Measurements from ENCODE around the gene FFAR4.

Gene FFAR4

DNA sequence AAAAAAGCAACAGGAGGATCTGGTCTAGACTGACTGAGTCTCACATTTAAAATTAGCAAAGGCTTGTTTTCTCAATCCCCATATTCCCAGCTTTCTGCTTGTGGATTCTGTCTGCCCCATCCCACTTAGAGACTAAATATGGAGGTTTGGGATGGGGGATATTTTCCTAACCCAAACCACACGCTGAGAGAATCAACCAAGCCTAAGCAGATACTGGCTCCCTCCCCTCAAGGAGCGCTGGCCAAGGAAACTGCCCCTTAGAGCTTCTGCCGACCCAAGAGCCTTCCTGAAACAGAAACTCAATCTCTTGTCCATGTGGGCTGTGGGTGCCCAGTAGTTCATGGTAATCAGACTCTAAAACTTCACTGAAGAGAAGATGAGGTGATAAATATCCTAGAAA lies 3.9 kb downstream of the FFAR4 start:
- no peak for DNase-seq (ENCODE audit: extremely low read depth in 1 of 2, low read depth in 1 of 2)

DNA sequence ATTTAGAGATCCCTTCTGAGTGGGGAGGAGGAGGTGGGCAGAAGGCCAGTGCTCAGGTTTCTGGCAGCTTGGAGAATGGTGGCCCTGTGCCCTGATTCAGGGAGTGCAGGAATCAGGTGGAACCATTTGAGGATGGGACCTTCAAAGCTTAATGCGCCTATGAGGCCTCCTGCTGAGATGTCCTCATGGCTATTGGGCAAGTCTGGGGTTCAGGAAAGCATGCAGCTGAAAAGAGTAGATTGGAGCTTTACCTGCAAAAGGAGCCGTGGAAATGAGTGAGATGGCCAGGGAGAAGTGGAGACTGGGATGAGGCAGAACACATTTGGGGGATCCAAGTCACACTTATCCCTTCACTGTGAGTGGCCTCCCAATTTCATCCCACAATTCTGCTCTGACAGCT lies 6.1 kb downstream of the FFAR4 start:
- DNase-seq (ENCODE audit: extremely low read depth in 1 of 2, low read depth in 1 of 2), result no peak

DNA sequence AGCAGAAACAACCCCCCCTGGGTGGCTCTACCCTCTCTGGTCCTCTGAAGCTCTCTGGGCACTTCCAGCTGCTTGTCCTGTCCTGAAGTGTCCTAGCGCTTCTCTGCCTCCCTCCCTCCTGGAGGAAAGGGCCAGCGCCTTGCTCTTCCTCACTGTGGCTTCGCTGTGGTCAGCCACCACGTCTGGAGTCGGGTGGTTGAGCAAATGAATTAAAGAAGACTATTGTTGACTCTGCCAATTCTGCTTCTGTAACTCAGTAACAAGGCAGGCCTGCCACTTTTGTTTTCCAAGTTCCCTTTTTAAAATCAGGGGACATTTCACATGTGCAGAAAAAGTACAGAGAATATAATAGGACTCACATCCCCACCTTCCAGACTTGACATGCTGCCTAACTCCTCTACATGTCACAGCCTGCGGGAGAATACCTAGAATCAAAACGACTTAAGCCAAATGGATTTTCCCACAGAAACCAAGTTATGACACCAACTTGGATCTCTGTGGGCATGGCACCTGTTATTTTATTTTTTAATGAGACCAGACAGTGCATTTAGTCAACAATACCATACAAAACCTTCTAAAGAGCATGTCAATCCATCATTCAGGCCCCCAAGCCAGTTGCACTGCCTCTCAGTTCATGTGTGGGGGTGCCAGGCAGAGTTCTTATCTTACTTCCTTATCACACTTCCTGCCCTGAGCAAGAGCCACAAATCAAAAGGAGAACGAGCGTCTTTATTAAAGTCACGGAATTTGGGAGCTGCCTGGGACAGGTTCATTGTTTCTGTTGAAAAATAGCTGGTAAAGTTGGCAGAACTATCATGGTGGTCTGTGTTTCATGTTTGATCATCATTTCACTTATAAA lies 6.8 kb downstream of the FFAR4 start:
- no peak for DNase-seq (ENCODE audit: extremely low read depth in 1 of 2, low read depth in 1 of 2)

DNA sequence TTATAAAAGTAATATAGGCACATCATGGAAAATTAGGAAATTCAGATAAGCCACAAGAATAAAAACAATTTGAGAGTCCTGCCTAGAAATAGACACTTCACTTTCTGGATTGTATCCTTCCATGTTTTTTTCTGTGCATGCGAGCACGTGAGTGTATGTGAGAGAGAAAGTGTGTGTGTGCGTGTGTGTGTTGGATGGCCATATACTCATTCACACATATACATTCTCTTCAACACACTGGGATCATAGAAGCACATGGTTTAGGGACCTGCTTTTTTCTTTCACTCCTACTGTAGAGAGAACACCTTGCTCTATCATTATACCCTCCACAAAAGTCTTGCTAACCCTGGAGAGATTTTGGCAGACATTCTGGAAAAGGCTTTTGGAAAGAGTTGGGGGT lies 7.5 kb downstream of the FFAR4 start:
- DNase-seq (ENCODE audit: extremely low read depth in 1 of 2, low read depth in 1 of 2), result no peak

DNA sequence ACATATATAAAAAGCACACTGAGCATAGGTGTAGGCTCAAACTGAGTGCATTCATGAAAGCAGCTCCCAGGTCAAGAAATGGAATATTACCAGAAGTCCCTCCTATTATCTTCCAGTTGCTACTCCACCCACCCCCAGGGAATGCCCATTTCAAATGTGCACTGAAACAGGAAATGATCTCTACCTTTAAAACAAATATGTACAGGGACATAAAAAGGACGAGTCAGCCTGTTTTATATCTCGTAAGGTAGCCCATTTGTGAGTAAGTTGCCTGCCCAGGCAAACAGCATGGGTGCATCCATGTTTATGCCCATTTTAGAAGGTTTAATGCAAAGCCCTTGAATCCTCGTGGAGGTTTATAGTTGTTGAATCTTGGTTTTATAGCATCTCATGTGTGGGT lies 10.4 kb downstream of the FFAR4 start:
- no peak for DNase-seq (ENCODE audit: extremely low read depth in 1 of 2, low read depth in 1 of 2)

DNA sequence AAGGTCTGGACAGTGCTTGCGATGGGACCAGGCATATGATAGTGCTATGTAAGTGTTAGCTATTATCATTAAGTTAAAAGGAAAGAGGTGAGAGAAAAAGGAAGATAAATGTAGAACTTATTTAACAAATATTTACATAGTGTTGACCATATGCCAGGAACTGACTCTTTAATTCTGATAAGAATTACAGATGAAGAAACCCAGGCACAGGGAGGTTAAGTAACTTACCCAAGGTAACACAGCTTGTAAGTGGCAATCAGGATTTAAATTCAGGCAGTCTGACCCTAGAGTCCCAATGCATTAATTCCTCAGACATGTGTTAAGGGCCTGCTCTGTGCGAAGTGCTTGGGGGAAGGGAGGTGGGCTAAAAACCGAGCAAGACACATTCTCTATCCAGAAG lies 11.1 kb downstream of the FFAR4 start:
- DNase-seq (ENCODE audit: extremely low read depth in 1 of 2, low read depth in 1 of 2), result no peak

DNA sequence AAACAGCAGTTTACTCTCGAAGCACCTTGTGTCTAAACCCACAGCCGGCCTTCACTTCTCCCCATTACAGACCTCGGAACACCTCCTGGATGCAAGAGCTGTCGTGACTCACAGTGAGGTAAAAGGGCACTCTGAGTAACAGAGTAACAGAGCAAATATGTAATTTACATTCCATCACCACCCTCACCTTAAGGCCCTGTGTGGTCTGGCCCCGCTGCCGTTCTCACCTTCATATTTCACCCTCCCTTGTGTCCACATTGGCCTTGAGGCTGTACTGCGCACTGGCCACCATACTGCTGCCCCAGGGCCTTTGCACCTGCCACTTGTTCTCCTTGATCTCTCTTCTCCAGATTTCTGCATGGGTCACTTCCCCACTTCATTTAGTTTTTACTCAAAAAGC lies 12.6 kb downstream of the FFAR4 start:
- no peak for DNase-seq (ENCODE audit: extremely low read depth in 1 of 2, low read depth in 1 of 2)

DNA sequence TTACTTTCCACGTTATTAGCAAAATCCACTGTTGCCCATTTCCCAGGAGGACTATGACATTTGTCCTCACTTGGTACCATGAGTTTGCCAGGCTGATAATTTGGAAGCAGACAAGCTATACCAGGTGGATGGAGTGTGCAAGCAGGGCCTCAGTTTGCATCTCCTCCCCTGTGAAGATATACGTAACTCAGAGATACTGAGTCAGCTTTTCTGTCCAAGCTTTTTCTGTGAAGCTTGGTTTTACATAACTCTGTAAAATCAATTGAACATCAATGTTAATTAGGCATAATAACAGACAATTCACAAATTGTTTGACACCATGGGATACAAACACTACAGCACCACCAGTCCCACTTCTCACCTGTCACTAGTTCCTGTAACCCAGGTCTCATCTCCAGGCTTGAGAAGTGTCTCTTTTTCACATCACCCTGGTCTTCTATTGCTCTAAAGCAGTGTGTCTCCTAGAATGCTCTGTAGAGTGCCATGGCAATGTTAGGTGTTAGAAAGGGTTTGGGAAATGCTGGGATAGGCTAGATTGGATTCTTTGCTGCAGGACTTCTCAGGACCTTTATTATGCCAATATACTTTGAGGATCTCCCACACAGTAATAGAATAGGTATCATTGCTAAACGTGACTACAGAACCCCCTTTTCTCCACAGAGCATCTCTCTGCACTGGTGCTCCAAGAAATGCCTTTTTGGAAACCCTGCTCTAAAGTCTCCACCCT lies 13.7 kb downstream of the FFAR4 start:
- DNase-seq (ENCODE audit: extremely low read depth in 1 of 2, low read depth in 1 of 2), result no peak

DNA sequence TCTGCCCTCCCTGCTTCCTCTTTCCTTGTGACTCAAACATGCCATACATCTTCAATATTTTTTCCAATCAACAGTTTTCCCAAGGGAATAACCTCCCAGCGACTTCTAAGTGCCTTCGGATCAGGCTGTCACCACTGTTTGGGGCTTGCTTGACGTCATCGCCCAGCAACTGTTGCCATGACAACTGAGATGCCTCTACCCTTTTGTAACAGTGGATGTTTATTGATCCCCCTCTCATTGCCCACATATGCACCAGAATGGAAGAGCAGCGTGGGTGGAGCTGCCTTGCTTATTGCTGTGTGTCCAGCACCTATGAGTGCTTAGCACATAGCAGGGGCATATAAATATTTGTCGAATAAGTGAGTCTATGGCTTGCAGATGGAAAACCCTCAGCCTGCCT lies 14.4 kb downstream of the FFAR4 start:
- DNase-seq (ENCODE audit: extremely low read depth in 1 of 2, low read depth in 1 of 2), result no peak

DNA sequence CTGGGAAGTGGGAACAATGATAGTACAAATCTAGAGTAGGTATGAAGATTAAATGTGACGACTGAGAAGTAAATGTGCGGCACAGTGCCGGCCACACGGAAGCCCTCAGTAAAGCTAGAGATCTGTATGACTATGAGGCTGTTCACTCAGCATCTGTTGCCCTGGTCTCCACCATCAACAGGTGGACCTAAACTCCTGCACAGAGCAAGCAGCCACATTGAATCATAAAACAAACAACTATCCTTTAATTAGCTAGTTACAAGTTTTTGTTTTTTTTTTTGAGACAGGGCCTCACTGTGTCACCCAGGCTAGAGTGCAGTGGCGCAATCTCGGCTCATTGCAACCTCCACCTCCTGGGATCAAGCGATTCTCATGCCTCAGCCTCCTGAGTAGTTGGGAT lies 18.0 kb downstream of the FFAR4 start:
- DNase-seq (ENCODE audit: extremely low read depth in 1 of 2, low read depth in 1 of 2), result no peak

DNA sequence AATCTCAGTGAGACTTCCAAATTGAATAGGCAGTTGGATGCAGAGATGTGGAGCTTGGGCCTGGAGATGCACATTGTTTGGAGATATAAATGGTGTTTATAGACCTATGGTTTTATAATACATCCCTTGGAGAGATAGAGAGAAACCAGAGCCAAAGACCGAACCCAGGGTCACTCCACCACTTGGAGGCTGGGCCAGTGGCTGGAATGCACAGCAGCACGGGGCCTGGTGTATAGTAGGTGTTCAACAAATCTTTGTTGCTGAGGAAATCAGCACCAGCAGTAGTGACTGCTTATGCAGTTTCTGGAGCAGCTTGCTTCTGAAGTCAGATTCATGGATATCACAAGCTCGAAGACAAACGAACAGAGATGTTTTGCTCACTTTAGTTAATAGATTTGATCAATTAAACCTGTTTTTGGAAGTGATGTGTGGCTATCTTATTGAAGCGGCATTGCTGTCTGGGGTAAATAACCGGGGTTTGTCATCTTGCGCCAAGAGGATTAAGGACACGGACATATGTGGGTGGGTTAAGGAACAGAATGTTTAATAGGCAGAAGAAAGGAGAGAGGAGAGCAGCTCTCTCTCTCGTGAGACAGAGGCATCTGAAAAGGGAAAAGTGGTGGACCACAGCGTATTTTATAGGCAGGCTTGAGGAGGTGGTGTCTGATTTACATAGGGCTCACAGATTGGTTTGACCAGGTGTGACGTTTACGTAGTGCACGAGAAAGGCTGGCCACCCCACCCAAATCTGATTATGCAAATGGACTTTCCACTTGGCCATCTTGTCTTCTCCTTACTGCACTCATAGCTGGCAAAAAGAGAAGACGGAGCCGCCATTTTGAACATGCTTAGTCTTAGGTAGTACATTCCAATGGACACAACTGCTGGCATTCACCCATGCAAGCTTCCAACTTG lies 23.4 kb downstream of the FFAR4 start:
- DNase-seq (ENCODE audit: extremely low read depth in 1 of 2, low read depth in 1 of 2), result no peak

DNA sequence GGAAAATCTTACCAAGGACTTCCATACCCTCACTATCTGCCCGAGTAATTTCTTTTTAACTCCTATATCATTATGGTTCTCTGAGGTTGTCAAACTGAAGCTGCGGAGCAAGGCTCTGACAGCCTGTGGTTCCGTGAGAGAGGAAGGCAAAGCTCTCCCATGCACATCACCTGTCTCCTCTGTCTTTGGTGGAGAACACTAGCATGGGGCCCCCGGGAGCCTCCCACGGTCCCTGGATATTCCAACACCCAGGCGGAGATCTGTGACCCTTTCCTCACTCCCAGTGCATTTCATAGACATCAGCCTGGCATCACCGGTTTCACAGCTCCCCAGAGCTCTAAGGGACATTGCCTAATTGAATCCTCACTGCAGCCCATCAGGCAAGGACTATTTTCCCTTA lies 24.2 kb downstream of the FFAR4 start:
- DNase-seq (ENCODE audit: extremely low read depth in 1 of 2, low read depth in 1 of 2), result no peak

DNA sequence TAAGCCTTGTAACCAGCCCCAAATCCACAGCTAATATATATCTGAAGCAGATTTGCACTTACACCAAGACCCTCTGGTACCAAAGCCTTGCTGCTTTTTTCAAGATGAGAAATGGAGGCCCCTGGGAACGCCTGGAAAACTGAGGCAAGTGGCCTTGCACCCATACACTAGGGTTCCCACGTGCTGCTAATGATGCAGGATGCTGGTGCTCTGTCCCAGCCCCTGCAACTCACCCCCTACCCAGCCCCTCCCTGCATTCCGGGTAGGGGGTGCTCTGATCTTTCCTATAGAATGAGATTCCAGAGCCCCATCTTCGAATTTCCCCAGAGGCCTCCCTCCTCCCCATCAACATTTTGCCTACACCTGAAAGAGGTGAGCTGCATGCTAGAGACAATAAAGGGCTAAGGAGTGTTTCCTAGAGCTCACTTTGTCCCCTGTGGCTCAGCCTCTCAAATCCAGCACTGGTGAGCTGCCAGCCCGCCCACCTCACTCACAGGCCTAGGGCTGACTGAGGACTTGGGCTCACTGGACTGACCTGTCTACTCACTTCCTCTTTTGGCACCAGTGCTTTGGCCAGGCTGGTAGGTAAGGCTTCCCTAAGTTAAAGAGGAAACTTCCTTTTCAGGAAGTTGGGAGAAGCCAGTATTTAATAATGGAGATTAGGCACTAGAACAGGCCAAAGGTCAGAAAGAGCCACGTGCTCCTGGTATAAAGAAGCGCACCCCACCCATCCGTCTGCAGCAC lies 24.8 kb downstream of the FFAR4 start:
- DNase-seq (ENCODE audit: extremely low read depth in 1 of 2, low read depth in 1 of 2), result no peak

DNA sequence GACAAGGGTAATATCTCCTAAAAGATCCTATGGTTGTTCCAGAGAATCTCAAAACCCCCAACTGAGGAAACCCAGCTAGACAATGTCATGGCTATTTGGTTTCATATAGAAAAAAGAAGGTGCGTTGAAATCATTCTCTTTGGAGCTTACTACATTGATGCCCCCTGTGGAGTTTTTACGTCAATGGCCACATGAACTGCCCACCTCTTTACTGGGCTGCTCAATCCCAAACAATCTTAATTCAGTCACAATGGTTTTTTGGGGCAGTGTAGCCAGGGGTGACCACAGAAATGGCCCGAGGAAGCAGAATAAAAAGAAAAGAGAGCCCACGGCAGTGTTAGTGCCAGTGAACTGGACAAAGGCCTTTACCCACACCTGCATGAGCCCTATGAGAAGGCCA lies 26.8 kb downstream of the FFAR4 start:
- DNase-seq (ENCODE audit: extremely low read depth in 1 of 2, low read depth in 1 of 2), result no peak

DNA sequence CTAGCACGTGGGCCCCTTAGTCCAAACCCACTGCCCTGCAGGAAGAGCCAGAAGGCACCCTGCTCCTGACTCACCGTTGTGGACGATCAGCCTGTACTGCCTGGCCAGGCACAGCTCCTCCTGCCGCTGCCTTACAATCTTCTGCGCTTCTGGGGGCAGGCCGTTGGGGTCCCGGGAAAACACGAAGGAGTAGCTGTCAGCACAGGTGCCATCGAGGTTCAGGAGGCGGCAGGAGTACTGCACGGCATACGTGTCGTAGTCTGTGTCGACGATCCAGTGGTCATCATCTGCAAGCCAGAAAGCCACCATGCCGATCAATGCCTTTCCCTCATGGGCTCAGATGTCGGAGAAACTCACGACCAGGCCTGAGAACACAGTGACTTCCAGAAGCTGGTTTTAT lies 27.3 kb downstream of the FFAR4 start:
- DNase-seq (ENCODE audit: extremely low read depth in 1 of 2, low read depth in 1 of 2), result no peak

DNA sequence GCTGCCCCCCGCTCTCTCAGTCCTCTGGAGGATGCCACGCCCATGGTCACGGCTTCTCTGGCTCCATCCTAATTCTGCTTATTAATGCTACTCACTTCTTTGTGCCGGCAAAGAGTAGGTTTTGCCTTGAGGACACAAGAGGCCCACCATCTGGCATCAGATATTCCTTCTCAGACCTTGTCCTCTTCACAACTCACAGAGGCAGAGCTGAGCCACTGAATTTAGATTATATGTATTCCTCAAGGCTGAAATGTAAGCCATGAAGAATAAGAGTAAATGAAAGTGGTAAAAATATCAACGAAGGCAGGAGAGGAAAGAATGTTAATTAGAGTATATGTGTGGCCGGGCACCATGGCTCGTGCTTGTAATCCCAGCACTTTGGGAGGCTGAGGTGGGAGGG lies 28.1 kb downstream of the FFAR4 start:
- DNase-seq (ENCODE audit: extremely low read depth in 1 of 2, low read depth in 1 of 2), result no peak

DNA sequence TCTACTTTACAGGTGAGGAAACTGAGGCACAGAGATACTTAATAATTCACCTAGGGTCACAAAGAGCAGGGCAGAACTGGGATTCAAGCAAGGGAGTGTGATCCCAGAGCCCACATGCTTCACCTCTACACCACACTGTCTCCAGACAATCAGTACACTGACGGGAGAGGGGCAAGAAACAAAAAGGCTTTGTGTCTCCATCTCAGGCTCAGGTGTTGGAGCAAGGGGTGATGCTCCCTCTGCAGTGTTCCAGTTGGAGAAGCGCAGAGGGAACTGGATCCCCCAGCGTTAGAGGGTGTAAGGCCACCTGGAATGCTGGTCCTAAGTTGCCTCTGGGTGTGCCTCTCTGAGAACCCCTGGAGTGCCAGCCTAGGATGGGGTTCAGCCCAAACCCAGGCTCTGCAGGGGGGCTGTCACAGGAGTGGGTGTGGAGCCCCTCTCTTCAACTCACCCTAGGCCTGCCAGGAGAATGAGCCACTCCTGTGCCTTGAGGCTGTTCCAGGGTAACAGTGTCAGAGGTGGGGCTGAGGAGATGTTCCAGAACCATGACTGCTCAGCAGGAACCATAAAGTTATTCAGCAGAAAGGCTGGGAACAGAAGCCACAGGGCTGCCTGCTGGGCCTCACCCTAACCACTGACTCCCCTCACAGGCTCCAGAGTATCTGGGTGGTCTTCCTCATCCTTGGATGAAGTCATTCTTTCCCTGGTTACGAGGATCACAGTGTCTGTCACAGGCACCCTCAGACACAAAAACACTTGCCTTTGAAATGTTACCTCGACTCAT lies 29.1 kb downstream of the FFAR4 start:
- no peak for DNase-seq (ENCODE audit: extremely low read depth in 1 of 2, low read depth in 1 of 2)

DNA sequence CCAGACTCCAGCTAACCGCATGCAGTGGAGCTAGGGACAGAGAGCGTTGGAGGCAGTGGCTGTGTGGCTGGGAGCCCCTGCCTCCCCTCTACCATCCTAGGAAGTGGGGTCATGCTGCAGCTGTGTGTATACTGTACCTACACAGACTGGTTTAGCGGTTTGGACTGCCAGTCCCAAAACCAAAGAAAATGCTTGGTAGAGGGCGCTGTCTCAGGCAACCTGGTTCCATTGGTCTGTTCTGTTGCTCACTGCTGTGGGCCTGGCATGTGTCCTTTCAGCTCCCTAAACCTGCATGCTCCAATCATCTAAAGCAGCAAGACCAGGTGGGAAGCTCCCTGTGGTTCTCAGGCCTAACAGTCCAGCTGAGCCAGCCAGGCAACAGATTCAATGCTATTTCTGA lies 30.1 kb downstream of the FFAR4 start:
- DNase-seq (ENCODE audit: extremely low read depth in 1 of 2, low read depth in 1 of 2), result no peak

DNA sequence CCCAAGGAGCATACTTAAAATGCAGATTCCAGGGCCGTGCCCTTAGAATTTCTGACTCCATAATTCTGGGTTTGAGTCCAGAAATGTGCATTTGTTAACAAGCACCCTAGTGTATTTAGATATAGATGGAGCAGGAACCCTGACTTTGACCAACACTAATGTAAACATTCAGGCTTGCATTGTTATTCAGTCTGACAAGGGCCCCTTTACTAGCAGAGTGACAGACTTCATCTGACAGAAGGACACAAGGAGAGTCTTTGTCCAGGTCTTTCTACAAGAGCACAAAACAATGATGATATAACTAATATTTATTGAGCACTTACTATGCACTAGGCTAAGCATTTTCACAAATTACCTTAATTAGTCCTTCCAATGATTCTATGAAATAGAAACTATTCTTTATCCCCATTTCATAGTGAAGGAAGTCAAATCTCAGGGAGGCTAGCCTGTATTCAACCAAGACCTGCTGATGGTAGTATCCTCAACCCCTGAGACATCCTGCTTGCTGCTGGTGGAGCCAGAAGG lies 30.7 kb downstream of the FFAR4 start:
- no peak for DNase-seq (ENCODE audit: extremely low read depth in 1 of 2, low read depth in 1 of 2)

DNA sequence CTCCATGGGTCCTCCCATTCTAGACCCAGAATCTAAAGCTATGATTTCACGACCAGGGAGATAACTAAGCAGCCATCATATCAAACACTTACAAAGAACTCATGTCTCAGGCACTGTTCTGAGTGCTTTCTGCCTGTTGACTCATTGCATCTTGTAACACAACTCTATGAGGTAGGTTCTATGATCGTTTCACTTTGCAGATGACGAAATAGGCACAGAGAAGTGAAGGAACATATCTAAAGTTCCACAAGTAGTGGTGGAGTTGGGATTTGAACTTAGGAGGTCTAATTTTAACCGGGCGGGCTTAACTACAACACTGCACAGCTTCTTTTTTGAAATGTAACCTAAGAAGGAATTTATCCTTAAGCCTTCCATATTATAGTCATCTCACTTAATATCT lies 31.7 kb downstream of the FFAR4 start:
- DNase-seq (ENCODE audit: extremely low read depth in 1 of 2, low read depth in 1 of 2), result no peak

All from activated CD8-positive, alpha-beta memory T cell treated with anti-CD3 and anti-CD28 coated beads for 1 hour (primary cell).